GM18505 (cell line): ENCODE data around the gene MORN3.
"Not testable (repeated sequence)": the region's sequence is repeated elsewhere in the genome, so short reads cannot be mapped to it uniquely, and the experiment has no call there.

Source experiments
- ATAC-seq: cut with Tn5 transposase; IDR thresholded peaks from one replicate; pipeline ENCODE4 v1.9.1; 2021; ENCODE audit not compliant: unreplicated experiment
- POLR2A ChIP-seq: IDR thresholded peaks from 4 replicates; pipeline ENCODE4 v1.6.1; 2011; ENCODE audit warnings: borderline replicate concordance; ENCODE audit not compliant: insufficient read depth, insufficient read length; ENCODE audit errors: extremely low read depth

The MORN3 gene

GRCh38 chr12:121638298-121639202 is 30.9 kb downstream of the MORN3 start:
- TF ChIP-seq POLR2A, result no peak
- no peak for ATAC-seq

- ATAC-seq, result no peak
- TF ChIP-seq POLR2A, result peak; percentile 29
These were observed 32.1 kb downstream of the MORN3 start for GRCh38 chr12:121637231-121637914.

- no peak for TF ChIP-seq POLR2A
- no peak for ATAC-seq
These were observed 34.6 kb downstream of the MORN3 start for GRCh38 chr12:121634836-121635235.

GRCh38 chr12:121633833-121634196 is 35.6 kb downstream of the MORN3 start:
- not testable (repeated sequence) for ATAC-seq

- TF ChIP-seq POLR2A, result no peak
- ATAC-seq, result no peak
These were observed 37.1 kb downstream of the MORN3 start for GRCh38 chr12:121632069-121632970.

- no peak for TF ChIP-seq POLR2A
- no peak for ATAC-seq
These were observed 38.6 kb downstream of the MORN3 start for GRCh38 chr12:121630791-121631355.

- no peak for ATAC-seq
- no peak for TF ChIP-seq POLR2A
These were observed 40.9 kb downstream of the MORN3 start for GRCh38 chr12:121628536-121628935.

GRCh38 chr12:121628037-121628436 is 41.4 kb downstream of the MORN3 start:
- TF ChIP-seq POLR2A, result no peak
- ATAC-seq, result no peak

- ATAC-seq, result peak; percentile 29
- peak; percentile 31 for TF ChIP-seq POLR2A
These were observed 42.4 kb downstream of the MORN3 start for GRCh38 chr12:121626853-121627640.

GRCh38 chr12:121626087-121626852 is 43.2 kb downstream of the MORN3 start, which contains the start of gene ORAI1:
Gene ORAI1, plus strand, starts transcription at chr12:121626530.
- ATAC-seq, result peak; percentile 72
- peak; percentile 94 for TF ChIP-seq POLR2A

- ATAC-seq, result no peak
- TF ChIP-seq POLR2A, result no peak
These were observed 49.0 kb downstream of the MORN3 start for GRCh38 chr12:121620333-121620891.
